ENCODE measurements around the gene OR13C8. TPM values are rescaled to one million over a fixed set of nuclear protein-coding genes. Genes with fewer than 3 reads are reported as not detected.
"Not testable (repeated sequence)": the region's sequence is repeated elsewhere in the genome, so short reads cannot be mapped to it uniquely, and the experiment has no call there.

Gene OR13C8
- polyA plus RNA-seq, result not detected

- H3K4me3 ChIP-seq (ENCODE audit: low read depth in 1 of 2, low read length in 2 of 2), result no peak within 1 kb of the TSS
- H3K27ac ChIP-seq (ENCODE audit: low read depth in 2 of 2, low read length in 1 of 2), result no peak within 1 kb of the TSS
These were observed at the start of gene OR13C8 for GRCh38 chr9:104568868-104569267. Gene OR13C8 (plus strand): TSS chr9:104569168. CDS start chr9:104569168, 0 bp downstream.

GRCh38 chr9:104520241-104520640, 48.7 kb upstream of the OR13C8 start:
- not testable (repeated sequence) for H3K27ac ChIP-seq (ENCODE audit: low read depth in 2 of 2, low read length in 1 of 2); H3K4me3 ChIP-seq (ENCODE audit: low read depth in 1 of 2, low read length in 2 of 2); H3K36me3 ChIP-seq (ENCODE audit: control insufficient read depth in 2 of 2, insufficient read depth in 2 of 2, low read length in 1 of 2); H3K9me3 ChIP-seq (ENCODE audit: control insufficient read depth in 2 of 2, insufficient read depth in 1 of 2, low read depth in 1 of 2, low read length in 1 of 2); H3K4me1 ChIP-seq (ENCODE audit: control insufficient read depth in 2 of 2, insufficient read depth in 2 of 2, low read length in 1 of 2); H3K27me3 ChIP-seq (ENCODE audit: control insufficient read depth in 1 of 2, insufficient read depth in 2 of 2, low read length in 2 of 2)
- 75 to 82% methylated on average over 10 of the region's 10 CpGs for WGBS, 2 donors

More at GRCh38 chr9:104568868-104569267, at the start of gene OR13C8:
- Histone ChIP-seq H3K27me3 (ENCODE audit: control insufficient read depth in 1 of 2, insufficient read depth in 2 of 2, low read length in 2 of 2) (no peaks in the 10 kb centered on the region), H3K4me1 (ENCODE audit: control insufficient read depth in 2 of 2, insufficient read depth in 2 of 2, low read length in 1 of 2) (no peaks in the 10 kb centered on the region), H3K9me3 (ENCODE audit: control insufficient read depth in 2 of 2, insufficient read depth in 1 of 2, low read depth in 1 of 2, low read length in 1 of 2) (no peaks in the 10 kb centered on the region), H3K36me3 (ENCODE audit: control insufficient read depth in 2 of 2, insufficient read depth in 2 of 2, low read length in 1 of 2) (no peaks in the 10 kb centered on the region)
- WGBS, 2 donors, result 90% methylated on average over 4 of the region's 4 CpGs

GRCh38 chr9:104527109-104527508, 41.9 kb upstream of the OR13C8 start, which contains the start of gene OR13C4:
Gene OR13C4 (minus strand): TSS chr9:104527209. CDS start chr9:104527209, 0 bp downstream.
- no peak within 1 kb of the TSS for H3K4me3 ChIP-seq (ENCODE audit: low read depth in 1 of 2, low read length in 2 of 2)
- no peaks in the 10 kb centered on the region for H3K27me3 ChIP-seq (ENCODE audit: control insufficient read depth in 1 of 2, insufficient read depth in 2 of 2, low read length in 2 of 2)
- H3K4me1 ChIP-seq (ENCODE audit: control insufficient read depth in 2 of 2, insufficient read depth in 2 of 2, low read length in 1 of 2), result no peaks in the 10 kb centered on the region

GRCh38 chr9:104536756-104537155, 32.2 kb upstream of the OR13C8 start, which contains the start of gene OR13C3:
Gene OR13C3 (minus strand): TSS chr9:104536856. CDS start chr9:104536723, 133 bp downstream.
- H3K27ac ChIP-seq (ENCODE audit: low read depth in 2 of 2, low read length in 1 of 2), result no peak within 1 kb of the TSS
- H3K36me3 ChIP-seq (ENCODE audit: control insufficient read depth in 2 of 2, insufficient read depth in 2 of 2, low read length in 1 of 2), result no peaks in the 10 kb centered on the region
- no peaks in the 10 kb centered on the region for H3K9me3 ChIP-seq (ENCODE audit: control insufficient read depth in 2 of 2, insufficient read depth in 1 of 2, low read depth in 1 of 2, low read length in 1 of 2)
- H3K27me3 ChIP-seq (ENCODE audit: control insufficient read depth in 1 of 2, insufficient read depth in 2 of 2, low read length in 2 of 2), result no peaks in the 10 kb centered on the region
- H3K4me1 ChIP-seq (ENCODE audit: control insufficient read depth in 2 of 2, insufficient read depth in 2 of 2, low read length in 1 of 2), result no peaks in the 10 kb centered on the region
- H3K4me3 ChIP-seq (ENCODE audit: low read depth in 1 of 2, low read length in 2 of 2), result no peak within 1 kb of the TSS
- WGBS, 2 donors, result 91 to 93% methylated on average over 5 of the region's 5 CpGs

More at GRCh38 chr9:104527109-104527508, 41.9 kb upstream of the OR13C8 start, which contains the start of gene OR13C4:
- H3K9me3 ChIP-seq (ENCODE audit: control insufficient read depth in 2 of 2, insufficient read depth in 1 of 2, low read depth in 1 of 2, low read length in 1 of 2), result no peaks in the 10 kb centered on the region
- no peaks in the 10 kb centered on the region for H3K36me3 ChIP-seq (ENCODE audit: control insufficient read depth in 2 of 2, insufficient read depth in 2 of 2, low read length in 1 of 2)
- no peak within 1 kb of the TSS for H3K27ac ChIP-seq (ENCODE audit: low read depth in 2 of 2, low read length in 1 of 2)

- WGBS, 2 donors, result 37 to 45% methylated on average over 1 of the region's 1 CpG
- no peak overlapping the region for H3K27ac ChIP-seq (ENCODE audit: low read depth in 2 of 2, low read length in 1 of 2)
- H3K36me3 ChIP-seq (ENCODE audit: control insufficient read depth in 2 of 2, insufficient read depth in 2 of 2, low read length in 1 of 2), result no peaks in the 10 kb centered on the region
These were observed 29.7 kb upstream of the OR13C8 start for GRCh38 chr9:104539275-104539674.

GRCh38 chr9:104544644-104545043, 24.3 kb upstream of the OR13C8 start:
- Histone ChIP-seq H3K4me1 (ENCODE audit: control insufficient read depth in 2 of 2, insufficient read depth in 2 of 2, low read length in 1 of 2) (no peaks in the 10 kb centered on the region), H3K4me3 (ENCODE audit: low read depth in 1 of 2, low read length in 2 of 2) (no peak overlapping the region), H3K27me3 (ENCODE audit: control insufficient read depth in 1 of 2, insufficient read depth in 2 of 2, low read length in 2 of 2) (no peaks in the 10 kb centered on the region), H3K27ac (ENCODE audit: low read depth in 2 of 2, low read length in 1 of 2) (no peak overlapping the region), H3K36me3 (ENCODE audit: control insufficient read depth in 2 of 2, insufficient read depth in 2 of 2, low read length in 1 of 2) (no peaks in the 10 kb centered on the region), H3K9me3 (ENCODE audit: control insufficient read depth in 2 of 2, insufficient read depth in 1 of 2, low read depth in 1 of 2, low read length in 1 of 2) (no peaks in the 10 kb centered on the region)
- WGBS, 2 donors, result 81 to 86% methylated on average over 4 of the region's 4 CpGs

More at GRCh38 chr9:104539275-104539674, 29.7 kb upstream of the OR13C8 start:
- Histone ChIP-seq H3K27me3 (ENCODE audit: control insufficient read depth in 1 of 2, insufficient read depth in 2 of 2, low read length in 2 of 2) (no peaks in the 10 kb centered on the region), H3K9me3 (ENCODE audit: control insufficient read depth in 2 of 2, insufficient read depth in 1 of 2, low read depth in 1 of 2, low read length in 1 of 2) (no peaks in the 10 kb centered on the region), H3K4me1 (ENCODE audit: control insufficient read depth in 2 of 2, insufficient read depth in 2 of 2, low read length in 1 of 2) (no peaks in the 10 kb centered on the region), H3K4me3 (ENCODE audit: low read depth in 1 of 2, low read length in 2 of 2) (no peak overlapping the region)

GRCh38 chr9:104553261-104553660, 15.7 kb upstream of the OR13C8 start:
- Histone ChIP-seq H3K27me3 (ENCODE audit: control insufficient read depth in 1 of 2, insufficient read depth in 2 of 2, low read length in 2 of 2) (no peaks in the 10 kb centered on the region), H3K36me3 (ENCODE audit: control insufficient read depth in 2 of 2, insufficient read depth in 2 of 2, low read length in 1 of 2) (no peaks in the 10 kb centered on the region), H3K4me1 (ENCODE audit: control insufficient read depth in 2 of 2, insufficient read depth in 2 of 2, low read length in 1 of 2) (no peaks in the 10 kb centered on the region), H3K27ac (ENCODE audit: low read depth in 2 of 2, low read length in 1 of 2) (no peak overlapping the region), H3K9me3 (ENCODE audit: control insufficient read depth in 2 of 2, insufficient read depth in 1 of 2, low read depth in 1 of 2, low read length in 1 of 2) (no peaks in the 10 kb centered on the region), H3K4me3 (ENCODE audit: low read depth in 1 of 2, low read length in 2 of 2) (no peak overlapping the region)
- 26 to 30% methylated on average over 1 of the region's 1 CpG for WGBS, 2 donors

- no peaks in the 10 kb centered on the region for H3K27me3 ChIP-seq (ENCODE audit: control insufficient read depth in 1 of 2, insufficient read depth in 2 of 2, low read length in 2 of 2)
- H3K36me3 ChIP-seq (ENCODE audit: control insufficient read depth in 2 of 2, insufficient read depth in 2 of 2, low read length in 1 of 2), result no peaks in the 10 kb centered on the region
- no peaks in the 10 kb centered on the region for H3K9me3 ChIP-seq (ENCODE audit: control insufficient read depth in 2 of 2, insufficient read depth in 1 of 2, low read depth in 1 of 2, low read length in 1 of 2)
- no peak overlapping the region for H3K27ac ChIP-seq (ENCODE audit: low read depth in 2 of 2, low read length in 1 of 2)
- WGBS, 2 donors, result 91 to 96% methylated on average over 1 of the region's 1 CpG
- no peak overlapping the region for H3K4me3 ChIP-seq (ENCODE audit: low read depth in 1 of 2, low read length in 2 of 2)
- no peaks in the 10 kb centered on the region for H3K4me1 ChIP-seq (ENCODE audit: control insufficient read depth in 2 of 2, insufficient read depth in 2 of 2, low read length in 1 of 2)
These were observed 13.4 kb upstream of the OR13C8 start for GRCh38 chr9:104555521-104555920.

GRCh38 chr9:104556830-104557634, 11.9 kb upstream of the OR13C8 start:
- Histone ChIP-seq H3K27ac (ENCODE audit: low read depth in 2 of 2, low read length in 1 of 2) (no peak overlapping the region), H3K4me3 (ENCODE audit: low read depth in 1 of 2, low read length in 2 of 2) (no peak overlapping the region), H3K27me3 (ENCODE audit: control insufficient read depth in 1 of 2, insufficient read depth in 2 of 2, low read length in 2 of 2) (no peaks in the 10 kb centered on the region), H3K4me1 (ENCODE audit: control insufficient read depth in 2 of 2, insufficient read depth in 2 of 2, low read length in 1 of 2) (no peaks in the 10 kb centered on the region), H3K36me3 (ENCODE audit: control insufficient read depth in 2 of 2, insufficient read depth in 2 of 2, low read length in 1 of 2) (no peaks in the 10 kb centered on the region), H3K9me3 (ENCODE audit: control insufficient read depth in 2 of 2, insufficient read depth in 1 of 2, low read depth in 1 of 2, low read length in 1 of 2) (no peaks in the 10 kb centered on the region)
- 83 to 89% methylated on average over 8 of the region's 8 CpGs for WGBS, 2 donors

GRCh38 chr9:104564358-104564757, 4.6 kb upstream of the OR13C8 start:
- no peaks in the 10 kb centered on the region for H3K4me1 ChIP-seq (ENCODE audit: control insufficient read depth in 2 of 2, insufficient read depth in 2 of 2, low read length in 1 of 2)
- no peaks in the 10 kb centered on the region for H3K27me3 ChIP-seq (ENCODE audit: control insufficient read depth in 1 of 2, insufficient read depth in 2 of 2, low read length in 2 of 2)
- no peaks in the 10 kb centered on the region for H3K9me3 ChIP-seq (ENCODE audit: control insufficient read depth in 2 of 2, insufficient read depth in 1 of 2, low read depth in 1 of 2, low read length in 1 of 2)
- WGBS, 2 donors, result 51 to 67% methylated on average over 1 of the region's 1 CpG
- no peak overlapping the region for H3K4me3 ChIP-seq (ENCODE audit: low read depth in 1 of 2, low read length in 2 of 2)
- H3K27ac ChIP-seq (ENCODE audit: low read depth in 2 of 2, low read length in 1 of 2), result no peak overlapping the region
- H3K36me3 ChIP-seq (ENCODE audit: control insufficient read depth in 2 of 2, insufficient read depth in 2 of 2, low read length in 1 of 2), result no peaks in the 10 kb centered on the region

Data from esophagus (tissue), 2 donors.